Measurements from ENCODE around the gene TNFSF13B. TPM values are rescaled to one million over a fixed set of nuclear protein-coding genes. Genes with fewer than 3 reads are reported as not detected.

The TNFSF13B gene
- total and polyA plus RNA-seq, 2 of the 8 experiments (the other 6 are each of a cell fraction or from before 2014, with no cell fraction given) = not detected

- no peak overlapping the region for H3K23ac ChIP-seq (ENCODE audit: insufficient read length)
- no peaks in the 10 kb centered on the region for H3K79me2 ChIP-seq (ENCODE audit: control insufficient read depth in 1 of 2, insufficient read depth in 2 of 2, low read length in 2 of 2)
- H3K36me3 ChIP-seq (ENCODE audit: control insufficient read depth in 2 of 4, insufficient read depth in 4 of 4, low read length in 3 of 4) = no peaks in the 10 kb centered on the region
- H3K14ac ChIP-seq (ENCODE audit: insufficient read length) = no peak overlapping the region
- WGBS, 2 experiments (ENCODE audit: extremely low coverage in 1 of 2, insufficient coverage in 1 of 2, insufficient read length in 1 of 2, insufficient replicate concordance in 2 of 2, low coverage in 1 of 2, low lambda C conversion rate in 2 of 2, missing lambda C conversion rate in 1 of 2) = 86% methylated on average over 6 of the region's 6 CpGs; no CpG with 5 or more reads in 1 of the 2 experiments
- no peaks in the 10 kb centered on the region for H3K23me2 ChIP-seq (ENCODE audit: low read depth, low read length)
- no peak overlapping the region for H2BK20ac ChIP-seq (ENCODE audit: low read length)
- no peak overlapping the region for H2BK12ac ChIP-seq (ENCODE audit: low read depth, low read length)
- no peak overlapping the region for H4K5ac ChIP-seq (ENCODE audit: insufficient read length, low read depth, low read length)
- ChIA-PET POLR2A (ENCODE audit: partially characterized antibody) (no interaction called here), CTCF (ENCODE audit: partially characterized antibody) (no interaction called here)
- no peak overlapping the region for H3K9ac ChIP-seq (replicated peaks in 1 of 4; ENCODE audit: extremely low read depth in 1 of 4, low read depth in 3 of 4, low read length in 3 of 4)
- no peak overlapping the region for H2BK5ac ChIP-seq (ENCODE audit: low read depth, low read length)
- peak overlapping the region; percentile 62 for H2AFZ ChIP-seq (ENCODE audit: low read length)
- no peaks in the 10 kb centered on the region for H3K9me3 ChIP-seq (ENCODE audit: insufficient read depth in 2 of 2, low read depth in 1 of 2, low read length in 1 of 2)
- no peak overlapping the region for H4K8ac ChIP-seq (ENCODE audit: extremely low read depth, insufficient read depth, low read length)
- no peak overlapping the region for H3K4me3 ChIP-seq (ENCODE audit: extremely low read depth in 1 of 4, insufficient read depth in 2 of 4, low read depth in 3 of 4, low read length in 4 of 4)
- H3K18ac ChIP-seq (ENCODE audit: extremely low read depth, low read length) = no peak overlapping the region
- no peak for DNase-seq (ENCODE audit: low read depth in 1 of 2, low spot score in 2 of 2)
- no peaks in the 10 kb centered on the region for H3K79me1 ChIP-seq (ENCODE audit: low read depth, low read length)
- H3K56ac ChIP-seq (replicated peaks; ENCODE audit: insufficient read length, low read depth, low read length) = no peak overlapping the region
- H3K4me2 ChIP-seq (ENCODE audit: insufficient read depth in 1 of 2, low read depth in 2 of 2, low read length in 2 of 2) = no peak overlapping the region
- H3K27ac ChIP-seq (ENCODE audit: low read depth, low read length) = no peak overlapping the region
- FAIRE-seq = no peak
- H3K4ac ChIP-seq (replicated peaks; ENCODE audit: insufficient read length, low read depth, low read length) = no peak overlapping the region
- H2BK120ac ChIP-seq (replicated peaks; ENCODE audit: low read depth, low read length) = no peak overlapping the region
- H3K27me3 ChIP-seq (replicated peaks in 1 of 4; ENCODE audit: control insufficient read depth in 3 of 4, extremely low read depth in 1 of 4, insufficient read depth in 3 of 4, low read length in 3 of 4) = no peaks in the 10 kb centered on the region
- no peak overlapping the region for H2BK15ac ChIP-seq (ENCODE audit: low read length)
- no peak overlapping the region for H2AK5ac ChIP-seq (ENCODE audit: low read depth, low read length)
- no peaks in the 10 kb centered on the region for H4K20me1 ChIP-seq (replicated peaks in 1 of 2; ENCODE audit: control insufficient read depth in 1 of 2, insufficient read depth in 2 of 2, low read length in 2 of 2)
- H4K91ac ChIP-seq (replicated peaks; ENCODE audit: insufficient read length, low read length) = no peak overlapping the region
- H3K4me1 ChIP-seq (replicated peaks in 1 of 4; ENCODE audit: control insufficient read depth in 3 of 4, insufficient read depth in 4 of 4, low read length in 3 of 4) = no peaks in the 10 kb centered on the region
- TF ChIP-seq CHD7 (IDR thresholded peaks at IDR 0.05; ENCODE audit: insufficient replicate concordance, low read length) = no peak
Measured at GRCh38 chr13:108288741-108289140, 19.2 kb downstream of the TNFSF13B start.

Measured in H1 (cell line).